Osteocyte (in vitro differentiated cells): ENCODE results near the gene TEX9. TPM values are rescaled to one million over a fixed set of nuclear protein-coding genes. Genes with fewer than 3 reads are reported as not detected.

Experiments
- DNase-seq: peaks from one replicate; pipeline ENCODE4 v3.0.0; 2021; ENCODE audit warnings: mixed read lengths; ENCODE audit not compliant: unreplicated experiment; ENCODE audit errors: extremely low spot score
- H3K27ac Mint-ChIP-seq: one replicate; pipeline ENCODE4 v1.8.0; 2021; ENCODE audit warnings: mild to moderate bottlenecking, mixed read lengths; ENCODE audit not compliant: unreplicated experiment
- H3K27me3 Mint-ChIP-seq: one replicate; pipeline ENCODE4 v1.8.0; 2021; ENCODE audit warnings: mixed read lengths; ENCODE audit not compliant: unreplicated experiment
- H3K36me3 Mint-ChIP-seq: one replicate; pipeline ENCODE4 v1.8.0; 2021; ENCODE audit warnings: mixed read lengths; ENCODE audit not compliant: unreplicated experiment
- H3K4me1 Mint-ChIP-seq: one replicate; pipeline ENCODE4 v1.8.0; 2021; ENCODE audit warnings: mixed read lengths; ENCODE audit not compliant: unreplicated experiment
- H3K4me3 Mint-ChIP-seq: one replicate; pipeline ENCODE4 v1.8.0; 2021; ENCODE audit warnings: mild to moderate bottlenecking, moderate library complexity, mixed read lengths; ENCODE audit not compliant: unreplicated experiment
- H3K9me3 Mint-ChIP-seq: one replicate; pipeline ENCODE4 v1.8.0; 2021; ENCODE audit warnings: mixed read lengths; ENCODE audit not compliant: unreplicated experiment
- total RNA-seq: library from RNA; stranded (reverse); gene quantifications from 2 replicates; pipeline ENCODE4 v1.2.1, GENCODE V29; 2021
- TF ChIP-seq, protein P1 (sequence below): fragments of 200-600 bp; sonication (generic); IDR thresholded peaks from 2 replicates; pipeline ENCODE4 v1.5.0; 2021; ENCODE audit warnings: antibody characterized with exemption, mild to moderate bottlenecking, moderate library complexity

TEX9 gene
- total RNA-seq, 1 donor from 2014 or later, result 2.4 TPM

DNA sequence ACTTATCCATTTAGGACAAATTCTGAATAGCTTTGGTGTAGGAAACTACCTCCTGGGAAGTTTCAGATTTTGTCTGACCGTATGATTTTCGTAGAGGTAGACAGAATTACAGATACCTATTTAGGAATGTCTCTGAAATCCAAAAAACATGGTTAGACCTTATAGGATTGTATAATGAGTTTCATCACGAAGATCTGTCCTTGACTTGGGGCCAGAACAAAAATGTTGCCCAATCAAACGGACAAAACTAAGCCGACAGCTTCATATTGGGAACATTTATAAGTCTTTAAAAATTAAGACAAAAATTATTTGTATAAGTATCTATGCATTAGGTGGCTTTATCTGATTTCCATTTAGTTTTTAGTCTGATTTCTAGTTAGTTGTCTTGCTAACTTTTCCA, 67.1 kb downstream of the TEX9 start:
- Mint-ChIP-seq H3K9me3 (no peaks in the 10 kb centered on the region), H3K27ac (no peak overlapping the region), H3K27me3 (no peaks in the 10 kb centered on the region), H3K4me1 (no peaks in the 10 kb centered on the region), H3K4me3 (no peak overlapping the region), H3K36me3 (peaks cover 4% of the 10 kb centered on the region)
- no peak for DNase-seq
- TF ChIP-seq, protein P1, sequence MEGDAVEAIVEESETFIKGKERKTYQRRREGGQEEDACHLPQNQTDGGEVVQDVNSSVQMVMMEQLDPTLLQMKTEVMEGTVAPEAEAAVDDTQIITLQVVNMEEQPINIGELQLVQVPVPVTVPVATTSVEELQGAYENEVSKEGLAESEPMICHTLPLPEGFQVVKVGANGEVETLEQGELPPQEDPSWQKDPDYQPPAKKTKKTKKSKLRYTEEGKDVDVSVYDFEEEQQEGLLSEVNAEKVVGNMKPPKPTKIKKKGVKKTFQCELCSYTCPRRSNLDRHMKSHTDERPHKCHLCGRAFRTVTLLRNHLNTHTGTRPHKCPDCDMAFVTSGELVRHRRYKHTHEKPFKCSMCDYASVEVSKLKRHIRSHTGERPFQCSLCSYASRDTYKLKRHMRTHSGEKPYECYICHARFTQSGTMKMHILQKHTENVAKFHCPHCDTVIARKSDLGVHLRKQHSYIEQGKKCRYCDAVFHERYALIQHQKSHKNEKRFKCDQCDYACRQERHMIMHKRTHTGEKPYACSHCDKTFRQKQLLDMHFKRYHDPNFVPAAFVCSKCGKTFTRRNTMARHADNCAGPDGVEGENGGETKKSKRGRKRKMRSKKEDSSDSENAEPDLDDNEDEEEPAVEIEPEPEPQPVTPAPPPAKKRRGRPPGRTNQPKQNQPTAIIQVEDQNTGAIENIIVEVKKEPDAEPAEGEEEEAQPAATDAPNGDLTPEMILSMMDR, result no peak

GRCh38 chr15:56440214-56440770, 75.1 kb downstream of the TEX9 start:
- peaks cover 4% of the 10 kb centered on the region for H3K36me3 Mint-ChIP-seq
- H3K4me3 Mint-ChIP-seq, result no peak overlapping the region
- no peak overlapping the region for H3K27ac Mint-ChIP-seq
- DNase-seq, result no peak
- TF ChIP-seq, protein P1, result no peak
- H3K27me3 Mint-ChIP-seq, result no peaks in the 10 kb centered on the region
- no peaks in the 10 kb centered on the region for H3K9me3 Mint-ChIP-seq
- H3K4me1 Mint-ChIP-seq, result no peaks in the 10 kb centered on the region

DNA sequence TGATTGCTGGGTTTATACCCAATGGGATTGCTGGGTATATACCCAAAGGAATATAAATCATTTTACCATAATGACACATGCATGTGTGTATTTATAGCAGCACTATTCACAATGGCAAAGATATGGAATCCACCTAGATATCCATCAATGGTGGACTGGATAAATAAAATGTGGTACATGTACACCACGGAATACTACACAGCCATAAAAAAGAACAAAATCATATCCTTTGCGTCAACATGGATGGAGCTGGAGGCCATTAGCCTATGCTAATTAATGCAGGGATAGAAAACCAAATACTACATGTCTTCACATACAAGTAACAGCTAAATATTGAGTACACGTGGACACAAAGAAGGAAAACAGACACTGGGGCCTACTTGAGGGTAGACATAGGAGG, 77.1 kb downstream of the TEX9 start:
- TF ChIP-seq, protein P1, result no peak
- DNase-seq, result no peak
- Mint-ChIP-seq H3K9me3 (no peaks in the 10 kb centered on the region), H3K4me1 (no peaks in the 10 kb centered on the region), H3K4me3 (no peak overlapping the region), H3K36me3 (no peaks in the 10 kb centered on the region), H3K27ac (no peak overlapping the region), H3K27me3 (no peaks in the 10 kb centered on the region)

DNA sequence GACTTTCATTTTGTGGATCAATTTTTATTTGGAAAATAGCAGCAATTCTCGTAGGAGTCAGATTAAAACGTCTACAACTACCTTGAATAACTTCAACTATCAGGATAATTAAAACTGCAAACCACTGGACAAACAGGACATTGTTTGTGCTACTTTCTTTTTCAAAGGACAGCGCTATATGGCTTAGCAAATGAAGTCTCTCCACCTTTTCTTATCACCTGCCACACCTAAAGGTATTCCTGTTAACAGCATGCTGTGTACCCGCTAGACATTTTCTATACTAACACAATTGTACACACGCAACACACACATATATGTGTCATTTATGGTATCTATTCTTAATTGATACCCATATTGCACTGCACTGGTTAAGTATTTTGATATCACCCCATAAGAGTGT, 80.5 kb downstream of the TEX9 start:
- no peak overlapping the region for H3K27ac Mint-ChIP-seq
- H3K9me3 Mint-ChIP-seq, result no peaks in the 10 kb centered on the region
- TF ChIP-seq, protein P1, result no peak
- no peaks in the 10 kb centered on the region for H3K36me3 Mint-ChIP-seq
- H3K27me3 Mint-ChIP-seq, result no peaks in the 10 kb centered on the region
- DNase-seq, result no peak
- H3K4me1 Mint-ChIP-seq, result no peaks in the 10 kb centered on the region
- no peak overlapping the region for H3K4me3 Mint-ChIP-seq

DNA sequence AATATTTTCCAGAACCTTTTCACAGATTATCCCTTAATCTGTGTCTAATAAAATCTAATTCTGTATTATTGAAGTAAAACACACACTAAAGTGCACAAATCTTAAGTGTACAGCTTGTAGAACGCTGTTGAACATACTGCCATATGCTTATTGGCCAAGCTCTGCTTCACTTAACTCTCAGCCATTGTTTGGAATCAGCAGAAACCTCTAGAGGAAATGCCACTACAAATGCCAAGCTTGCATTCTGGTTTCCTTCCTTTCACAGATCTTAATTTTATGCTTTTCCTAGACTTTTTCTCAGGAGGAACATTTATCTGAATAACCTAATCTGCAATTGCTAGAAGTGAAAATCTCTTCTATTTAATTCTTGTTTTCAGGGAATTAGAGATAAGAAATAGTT, 89.6 kb downstream of the TEX9 start:
- no peak overlapping the region for H3K27ac Mint-ChIP-seq
- no peaks in the 10 kb centered on the region for H3K36me3 Mint-ChIP-seq
- no peaks in the 10 kb centered on the region for H3K9me3 Mint-ChIP-seq
- no peak overlapping the region for H3K4me3 Mint-ChIP-seq
- no peaks in the 10 kb centered on the region for H3K4me1 Mint-ChIP-seq
- TF ChIP-seq, protein P1, result no peak
- no peaks in the 10 kb centered on the region for H3K27me3 Mint-ChIP-seq
- no peak for DNase-seq
